SU-DHL-6 (cell line): ENCODE measurements around the gene CTDP1.

Experiments
- H2AFZ ChIP-seq: fragments of 200-600 bp; sonication (generic); 2 replicates; pipeline ENCODE4 v1.6.1; 2014; ENCODE audit warnings: low read depth, mild to moderate bottlenecking, moderate library complexity, mixed read lengths, antibody characterized with exemption, low read length; ENCODE audit not compliant: severe bottlenecking
- H3F3A ChIP-seq: fragments of 200-600 bp; shearing (Covaris generic); 2 replicates; pipeline ENCODE4 v1.6.0; 2016; ENCODE audit warnings: antibody characterized with exemption, mild to moderate bottlenecking; ENCODE audit not compliant: insufficient read depth
- H3K27ac ChIP-seq: fragments of 200-600 bp; sonication (generic); 2 replicates; pipeline ENCODE4 v1.5.1; 2016; ENCODE audit warnings: low read depth, mild to moderate bottlenecking, low read length, moderate library complexity, mixed read lengths
- H3K27me3 ChIP-seq: fragments of 200-600 bp; sonication (generic), shearing (Covaris generic); 2 replicates; pipeline ENCODE4 v1.6.0; 2014; ENCODE audit warnings: mild to moderate bottlenecking, low read length
- H3K36me3 ChIP-seq: fragments of 200-600 bp; sonication (generic); 2 replicates; pipeline ENCODE4 v1.6.1; 2014; ENCODE audit warnings: mild to moderate bottlenecking, low read length, mixed read lengths
- H3K4me2 ChIP-seq: fragments of 300-600, 200-600 bp; shearing (Covaris generic), sonication (generic); 2 replicates; pipeline ENCODE4 v1.6.0; 2014; ENCODE audit warnings: low read length, low read depth, mild to moderate bottlenecking; ENCODE audit not compliant: poor library complexity, severe bottlenecking
- H3K4me3 ChIP-seq: fragments of 200-600 bp; sonication (generic); 2 replicates; pipeline ENCODE4 v1.5.1; 2014; ENCODE audit warnings: antibody characterized with exemption, low read length, mild to moderate bottlenecking, mixed read lengths; ENCODE audit not compliant: insufficient read depth, poor library complexity, severe bottlenecking
- H3K79me2 ChIP-seq: fragments of 200-600 bp; sonication (generic); 2 replicates; pipeline ENCODE4 v1.6.1; 2014; ENCODE audit warnings: mild to moderate bottlenecking, low read length, moderate library complexity; ENCODE audit not compliant: insufficient read depth
- H3K9ac ChIP-seq: fragments of 200-600 bp; sonication (generic); 2 replicates; pipeline ENCODE4 v1.7.0; 2014; ENCODE audit warnings: mild to moderate bottlenecking, low read length
- H3K9me2 ChIP-seq: fragments of 200-600 bp; sonication (generic); replicated peaks from 2 replicates; pipeline ENCODE4 v1.6.1; 2014; ENCODE audit warnings: low read length; ENCODE audit not compliant: insufficient read depth
- H3K9me3 ChIP-seq: fragments of 200-600 bp; sonication (generic); 2 replicates; pipeline ENCODE4 v1.6.1; 2014; ENCODE audit warnings: low read length, mixed read lengths; ENCODE audit not compliant: insufficient read depth
- H4K20me1 ChIP-seq: fragments of 200-600 bp; sonication (generic); 2 replicates; pipeline ENCODE4 v1.6.1; 2014; ENCODE audit warnings: low read depth, mild to moderate bottlenecking, antibody characterized with exemption, low read length, moderate library complexity, mixed read lengths
- CTCF ChIP-seq: fragments of 200-600 bp; sonication (generic); IDR thresholded peaks from one replicate; pipeline ENCODE4 v1.5.1; 2017; ENCODE audit warnings: antibody characterized with exemption, mild to moderate bottlenecking, low read length, moderate library complexity; ENCODE audit not compliant: insufficient read depth, poor library complexity, severe bottlenecking
- EZH2phosphoT487 ChIP-seq: fragments of 200-600 bp; sonication (generic), shearing (Covaris generic); conservative IDR thresholded peaks from 2 replicates; pipeline ENCODE4 v1.6.1; 2018; ENCODE audit warnings: mild to moderate bottlenecking, antibody characterized with exemption, low read length, moderate library complexity, mixed read lengths

Gene CTDP1

DNA sequence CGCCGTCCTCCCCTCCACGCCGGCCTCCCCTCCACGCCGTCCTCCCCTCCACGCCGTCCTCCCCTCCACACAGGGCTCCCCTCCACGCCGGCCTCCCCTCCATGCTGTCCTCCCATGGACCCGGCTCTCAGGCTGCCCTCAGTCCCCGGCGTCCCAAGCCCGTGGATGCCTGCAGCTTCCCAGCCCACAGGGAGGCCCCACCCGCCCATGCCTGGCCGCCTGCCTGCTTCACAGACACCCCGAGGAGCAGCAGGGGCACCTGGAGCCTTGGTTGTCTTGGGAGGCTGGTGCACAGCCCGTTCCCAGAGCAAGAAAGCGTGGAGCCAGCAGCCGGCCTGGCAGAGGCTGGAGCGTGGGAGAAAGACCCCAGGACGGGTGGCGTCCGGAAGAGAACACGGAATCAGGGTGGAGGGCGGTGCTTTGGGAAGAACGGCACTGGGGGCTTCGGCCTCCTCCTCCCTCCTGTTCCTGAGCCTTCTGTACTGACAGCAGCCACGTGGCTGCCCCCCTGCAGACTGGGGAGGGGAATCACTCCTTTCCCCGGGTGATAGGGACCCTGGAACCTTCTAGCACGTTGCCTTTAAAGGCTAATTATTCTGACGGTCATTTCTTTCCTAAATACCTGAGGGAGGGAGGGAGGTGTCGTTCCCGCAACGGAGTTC lies 92.0 kb downstream of the CTDP1 start:
- H3K27ac ChIP-seq = no peak overlapping the region
- no peak overlapping the region for H3K4me3 ChIP-seq

DNA sequence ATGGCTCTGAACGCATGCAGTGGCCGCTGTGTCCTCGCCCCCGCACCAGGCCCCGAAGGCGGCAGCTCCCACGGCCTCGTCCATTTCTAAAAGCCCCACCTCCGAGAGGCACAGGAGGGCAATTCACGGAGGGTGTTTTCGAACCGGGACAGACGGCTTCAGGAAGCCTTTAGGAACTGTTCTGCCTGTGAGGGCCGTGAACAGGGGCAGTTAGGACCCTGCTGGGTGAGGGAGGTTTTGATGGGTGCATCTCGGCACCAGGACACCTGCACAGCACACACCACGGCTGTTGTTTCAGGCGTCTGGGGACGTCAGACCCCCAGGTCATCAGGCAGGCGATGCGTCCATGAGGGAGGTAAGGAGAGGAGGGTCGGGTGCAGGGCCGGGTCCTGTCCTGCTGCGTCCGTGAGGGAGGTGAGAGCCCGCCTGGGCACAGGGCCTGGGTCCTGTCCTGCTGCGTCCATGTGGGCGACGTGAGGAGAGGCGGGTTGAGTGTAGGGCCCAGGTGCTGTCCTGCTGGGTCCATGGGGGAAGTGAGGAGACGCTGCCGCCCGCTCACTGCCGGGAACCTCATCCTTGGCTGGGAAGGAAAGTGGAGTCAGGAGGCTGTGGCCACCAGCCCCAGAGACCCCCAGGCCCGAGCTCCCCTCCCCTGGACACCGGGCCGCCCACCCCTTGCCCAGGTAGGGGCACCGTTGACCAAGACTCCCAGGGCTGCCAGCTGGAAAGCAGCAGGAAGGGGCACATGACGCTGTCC lies 92.7 kb downstream of the CTDP1 start:
- TF ChIP-seq EZH2phosphoT487 (no peak), CTCF (no peak)
- no peak overlapping the region for H3K4me2 ChIP-seq
- H3K9ac ChIP-seq = no peak overlapping the region
- H3K4me3 ChIP-seq = no peak overlapping the region
- H3K27me3 ChIP-seq = no peaks in the 10 kb centered on the region
- no peak overlapping the region for H3K27ac ChIP-seq
- no peaks in the 10 kb centered on the region for H3K36me3 ChIP-seq
- no peaks in the 10 kb centered on the region for H4K20me1 ChIP-seq
- no peak overlapping the region for H2AFZ ChIP-seq
- no peaks in the 10 kb centered on the region for H3K9me2 ChIP-seq
- no peaks in the 10 kb centered on the region for H3F3A ChIP-seq
- H3K9me3 ChIP-seq = peaks cover 11% of the 10 kb centered on the region; the same call in 1 of the 2 replicates
- no peaks in the 10 kb centered on the region for H3K79me2 ChIP-seq

More for the DNA sequence above, 92.0 kb downstream of the CTDP1 start:
- Histone ChIP-seq H3F3A (no peaks in the 10 kb centered on the region), H3K79me2 (no peaks in the 10 kb centered on the region), H3K36me3 (no peaks in the 10 kb centered on the region), H3K4me2 (no peak overlapping the region), H3K9ac (no peak overlapping the region), H4K20me1 (no peaks in the 10 kb centered on the region), H3K9me2 (no peaks in the 10 kb centered on the region), H3K9me3 (peaks cover 14% of the 10 kb centered on the region; the same call in 1 of the 2 replicates), H3K27me3 (no peaks in the 10 kb centered on the region), H2AFZ (no peak overlapping the region)
- TF ChIP-seq CTCF (no peak), EZH2phosphoT487 (no peak)

GRCh38 chr18:79772865-79773696 lies 93.5 kb downstream of the CTDP1 start:
- Histone ChIP-seq H3K9ac (no peak overlapping the region), H3K27me3 (no peaks in the 10 kb centered on the region), H3K79me2 (no peaks in the 10 kb centered on the region), H4K20me1 (no peaks in the 10 kb centered on the region), H3F3A (no peaks in the 10 kb centered on the region), H2AFZ (no peak overlapping the region), H3K9me3 (peaks cover 3% of the 10 kb centered on the region; the same call in 1 of the 2 replicates), H3K9me2 (no peaks in the 10 kb centered on the region), H3K27ac (no peak overlapping the region), H3K36me3 (no peaks in the 10 kb centered on the region), H3K4me3 (no peak overlapping the region), H3K4me2 (no peak overlapping the region)
- TF ChIP-seq CTCF = no peak
- no peak for TF ChIP-seq EZH2phosphoT487
